ENCODE data around the gene RALGAPB. TPM values are rescaled to one million over a fixed set of nuclear protein-coding genes. Genes with fewer than 3 reads are reported as not detected.

Gene RALGAPB
- total RNA-seq, 4 donors from 2014 or later = 34.4 to 86.7 (median 44.2) TPM

DNA sequence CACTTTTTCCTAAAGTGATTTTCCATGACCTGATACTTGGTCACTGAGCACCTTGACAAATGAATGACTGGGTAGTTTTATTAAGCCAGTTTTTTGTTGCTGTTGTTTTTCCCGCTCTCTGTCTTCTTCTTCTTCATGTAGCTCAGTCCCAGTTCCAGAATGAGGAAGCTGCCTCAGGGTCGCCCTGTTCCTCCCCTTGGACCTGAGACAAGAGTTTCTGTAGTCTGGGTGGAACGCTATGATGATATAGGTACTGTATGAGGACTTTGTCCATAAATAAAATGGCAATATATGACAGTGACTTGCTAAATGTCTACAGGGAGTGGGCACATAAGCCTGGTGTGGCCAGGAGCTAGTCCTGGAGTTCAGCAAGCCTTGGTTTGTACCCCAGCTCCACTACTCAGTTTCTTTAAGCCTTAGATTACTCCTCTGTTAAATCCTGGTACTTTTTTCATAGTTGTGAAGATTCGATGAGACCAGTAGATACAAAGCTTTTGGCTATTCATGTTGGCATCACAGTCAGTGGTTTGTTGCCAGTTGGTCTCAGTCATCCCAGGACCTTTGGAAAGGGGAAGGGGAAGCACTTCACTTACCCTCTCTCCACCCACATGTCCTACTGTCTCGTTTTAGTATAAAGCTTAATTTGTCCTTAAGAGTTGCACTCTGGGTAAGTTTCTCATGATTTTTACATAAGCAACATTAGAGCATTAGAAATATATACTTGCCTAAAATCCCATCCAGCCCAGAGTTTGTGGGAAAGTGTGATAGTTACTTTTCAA, 97.3 kb downstream of the RALGAPB start:
- DNase-seq (ENCODE audit: low spot score in 2 of 2) = no peak
- no peak overlapping the region for H3K4me3 ChIP-seq
- peaks cover 72% of the 10 kb centered on the region for H3K36me3 ChIP-seq
- H3K9me3 ChIP-seq = no peaks in the 10 kb centered on the region
- no peak overlapping the region for H3K27ac ChIP-seq
- WGBS = 72% methylated on average over 5 of the region's 5 CpGs
- peaks cover 3% of the 10 kb centered on the region for H3K4me1 ChIP-seq
- TF ChIP-seq, protein P1, sequence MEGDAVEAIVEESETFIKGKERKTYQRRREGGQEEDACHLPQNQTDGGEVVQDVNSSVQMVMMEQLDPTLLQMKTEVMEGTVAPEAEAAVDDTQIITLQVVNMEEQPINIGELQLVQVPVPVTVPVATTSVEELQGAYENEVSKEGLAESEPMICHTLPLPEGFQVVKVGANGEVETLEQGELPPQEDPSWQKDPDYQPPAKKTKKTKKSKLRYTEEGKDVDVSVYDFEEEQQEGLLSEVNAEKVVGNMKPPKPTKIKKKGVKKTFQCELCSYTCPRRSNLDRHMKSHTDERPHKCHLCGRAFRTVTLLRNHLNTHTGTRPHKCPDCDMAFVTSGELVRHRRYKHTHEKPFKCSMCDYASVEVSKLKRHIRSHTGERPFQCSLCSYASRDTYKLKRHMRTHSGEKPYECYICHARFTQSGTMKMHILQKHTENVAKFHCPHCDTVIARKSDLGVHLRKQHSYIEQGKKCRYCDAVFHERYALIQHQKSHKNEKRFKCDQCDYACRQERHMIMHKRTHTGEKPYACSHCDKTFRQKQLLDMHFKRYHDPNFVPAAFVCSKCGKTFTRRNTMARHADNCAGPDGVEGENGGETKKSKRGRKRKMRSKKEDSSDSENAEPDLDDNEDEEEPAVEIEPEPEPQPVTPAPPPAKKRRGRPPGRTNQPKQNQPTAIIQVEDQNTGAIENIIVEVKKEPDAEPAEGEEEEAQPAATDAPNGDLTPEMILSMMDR (IDR thresholded peaks at IDR 0.05) = no peak
- TF ChIP-seq EP300 (IDR thresholded peaks at IDR 0.05) (no peak), POLR2A (IDR thresholded peaks at IDR 0.05) (no peak), POLR2AphosphoS5 (IDR thresholded peaks at IDR 0.05) (no peak)
- H3K27me3 ChIP-seq = no peaks in the 10 kb centered on the region

DNA sequence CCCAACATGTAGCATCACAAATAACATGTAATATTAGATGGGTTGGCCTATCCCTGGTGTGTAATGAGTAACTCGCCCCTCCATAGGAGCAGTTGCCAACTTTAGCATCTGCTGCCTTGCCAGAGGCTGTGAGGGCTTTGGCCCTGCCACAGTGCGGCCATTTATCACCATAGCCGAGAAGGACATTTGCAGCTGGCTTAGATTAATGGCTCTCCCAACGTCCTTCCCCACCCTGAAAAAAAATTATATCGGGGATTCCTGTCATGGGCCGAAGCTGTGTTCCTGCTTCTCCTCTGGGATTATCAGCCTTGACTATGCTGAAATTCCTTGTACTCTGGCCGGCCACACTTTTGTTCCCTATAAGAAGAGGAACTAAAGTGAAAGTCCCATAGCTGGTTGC, 100.8 kb downstream of the RALGAPB start:
- no peak for DNase-seq (ENCODE audit: low spot score in 2 of 2)
- Histone ChIP-seq H3K4me3 (no peak overlapping the region), H3K27me3 (no peaks in the 10 kb centered on the region), H3K27ac (no peak overlapping the region), H3K36me3 (peaks cover 52% of the 10 kb centered on the region), H3K4me1 (peaks cover 3% of the 10 kb centered on the region), H3K9me3 (no peaks in the 10 kb centered on the region)
- TF ChIP-seq EP300 (IDR thresholded peaks at IDR 0.05) = no peak
- no peak for TF ChIP-seq POLR2A (IDR thresholded peaks at IDR 0.05)
- TF ChIP-seq, protein P1 (IDR thresholded peaks at IDR 0.05) = no peak
- no peak for TF ChIP-seq POLR2AphosphoS5 (IDR thresholded peaks at IDR 0.05)
- WGBS = 65% methylated on average over 7 of the region's 7 CpGs

DNA sequence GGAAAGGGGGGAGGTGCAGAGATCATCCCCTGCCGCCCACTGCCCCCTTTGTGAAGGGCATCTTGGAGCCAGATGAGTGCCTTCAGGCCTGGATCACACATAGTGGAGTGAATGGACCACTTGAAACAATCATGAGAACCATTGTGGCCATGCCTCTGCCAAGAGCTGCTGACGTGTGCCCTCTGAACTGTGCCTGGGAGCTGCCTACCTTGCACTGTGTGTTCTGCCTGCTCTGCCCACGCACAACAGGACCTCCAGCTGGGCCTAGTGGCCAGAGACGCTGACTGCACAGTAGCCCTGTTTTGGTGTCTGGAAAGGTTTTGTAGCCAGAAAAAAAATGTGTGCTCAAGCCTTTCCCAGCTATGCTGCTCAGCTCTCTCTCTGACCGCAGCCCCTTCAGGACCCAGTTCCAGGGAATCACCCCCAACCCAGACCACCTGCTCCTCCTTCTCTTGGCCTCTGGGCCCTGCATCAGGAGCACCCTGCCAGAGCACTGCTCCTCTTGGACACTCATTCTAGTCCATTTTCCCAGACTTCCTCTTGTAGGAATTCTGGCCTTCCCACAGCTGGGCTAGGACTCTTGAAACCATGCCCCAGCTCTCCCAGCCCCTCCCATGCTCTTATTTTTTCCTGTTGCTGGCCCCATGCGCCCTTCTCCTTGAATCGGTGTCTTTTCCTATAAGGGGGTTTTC, 106.7 kb downstream of the RALGAPB start:
- Histone ChIP-seq H3K4me1 (peaks cover 7% of the 10 kb centered on the region), H3K36me3 (peaks cover 19% of the 10 kb centered on the region), H3K27ac (no peak overlapping the region), H3K27me3 (no peaks in the 10 kb centered on the region), H3K9me3 (no peaks in the 10 kb centered on the region), H3K4me3 (no peak overlapping the region)
- no peak for TF ChIP-seq EP300 (IDR thresholded peaks at IDR 0.05)
- TF ChIP-seq, protein P1 (IDR thresholded peaks at IDR 0.05) = no peak
- TF ChIP-seq POLR2AphosphoS5 (IDR thresholded peaks at IDR 0.05) = no peak
- no peak for TF ChIP-seq POLR2A (IDR thresholded peaks at IDR 0.05)
- no peak for DNase-seq (ENCODE audit: low spot score in 2 of 2)
- 59% methylated on average over 6 of the region's 7 CpGs for WGBS

DNA sequence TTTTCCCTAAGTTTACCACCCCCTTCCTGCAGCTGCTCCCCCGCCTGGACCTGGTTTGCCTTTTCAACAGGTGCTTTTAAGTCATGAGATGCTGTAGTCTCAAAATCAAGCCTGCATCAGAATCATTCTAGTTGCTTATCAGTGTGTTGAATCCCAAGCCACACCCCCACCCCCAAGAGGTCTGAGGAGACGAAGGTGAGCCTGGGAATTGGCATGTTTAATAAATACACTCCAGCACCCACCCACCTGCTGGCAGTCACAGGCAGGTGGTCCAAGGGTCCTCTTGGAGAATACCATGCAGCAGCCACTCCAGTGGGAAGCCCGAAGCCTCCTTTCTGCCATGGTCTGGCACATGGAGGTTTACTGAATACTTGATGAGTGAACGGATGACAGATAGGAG, 107.3 kb downstream of the RALGAPB start:
- H3K4me1 ChIP-seq = peaks cover 7% of the 10 kb centered on the region
- WGBS = 73% methylated on average over 4 of the region's 4 CpGs
- no peak overlapping the region for H3K27ac ChIP-seq
- H3K4me3 ChIP-seq = no peak overlapping the region
- TF ChIP-seq, protein P1 (IDR thresholded peaks at IDR 0.05) = no peak
- no peak for TF ChIP-seq POLR2A (IDR thresholded peaks at IDR 0.05)
- TF ChIP-seq POLR2AphosphoS5 (IDR thresholded peaks at IDR 0.05) = no peak
- TF ChIP-seq EP300 (IDR thresholded peaks at IDR 0.05) = no peak
- H3K36me3 ChIP-seq = peaks cover 13% of the 10 kb centered on the region
- H3K27me3 ChIP-seq = no peaks in the 10 kb centered on the region
- no peaks in the 10 kb centered on the region for H3K9me3 ChIP-seq
- no peak for DNase-seq (ENCODE audit: low spot score in 2 of 2)

DNA sequence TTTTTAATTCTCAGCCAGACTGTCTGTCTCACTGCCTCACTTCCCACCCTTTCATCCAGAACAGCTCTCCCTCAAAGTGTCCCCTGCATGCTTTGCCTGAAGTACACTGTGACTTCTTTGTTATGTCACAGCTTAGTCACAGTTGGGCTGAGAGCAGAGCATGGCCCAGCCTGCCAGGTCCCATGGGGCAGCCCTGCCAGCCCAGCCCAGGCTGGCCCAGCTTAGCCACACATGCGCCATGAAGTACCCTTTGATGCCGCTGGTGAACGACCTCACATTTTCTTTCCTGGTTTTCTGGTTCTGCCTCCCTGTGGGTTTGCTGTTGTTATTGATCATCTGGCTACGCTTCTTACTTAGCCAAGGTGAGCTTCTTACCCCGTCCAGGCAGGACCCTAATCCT, 108.4 kb downstream of the RALGAPB start, which contains the start of gene ADIG:
Gene ADIG, plus strand, starts transcription at position 185 of the 400 bp plus-strand sequence. Its CDS starts 54 bp downstream, at position 239.
- H3K4me3 ChIP-seq = no peak within 1 kb of the TSS
- TF ChIP-seq POLR2A (IDR thresholded peaks at IDR 0.05) (no peak), POLR2AphosphoS5 (IDR thresholded peaks at IDR 0.05) (no peak), EP300 (IDR thresholded peaks at IDR 0.05) (no peak)
- TF ChIP-seq, protein P1 (IDR thresholded peaks at IDR 0.05) = no peak
- WGBS = 57% methylated on average over 5 of the region's 5 CpGs
- H3K27ac ChIP-seq = no peak within 1 kb of the TSS
- peaks cover 7% of the 10 kb centered on the region for H3K4me1 ChIP-seq
- no peaks in the 10 kb centered on the region for H3K27me3 ChIP-seq
- H3K36me3 ChIP-seq = peaks cover 3% of the 10 kb centered on the region
- DNase-seq (ENCODE audit: low spot score in 2 of 2) = no peak
- no peaks in the 10 kb centered on the region for H3K9me3 ChIP-seq

Data from suprapubic skin (tissue), 4 donors.